B cell (primary cell): ENCODE results near the gene COX5B. TPM values are rescaled to one million over a fixed set of nuclear protein-coding genes. Genes with fewer than 3 reads are reported as not detected.

Experiments used
- ATAC-seq: fragments of 200-7000 bp; cut with Tn5 transposase; one replicate; pipeline ENCODE4 v1.10.0; 2021; ENCODE audit warnings: low read depth, mild to moderate bottlenecking, moderate number of reproducible peaks, moderate library complexity
- CTCF ChIA-PET: fragments of 350-600 bp; sonication (Branson Sonifier 250); formaldehyde crosslinking; loops from one replicate; lab custom pipeline; 2021; ENCODE audit warnings: antibody characterized with exemption, inconsistent platforms; lab: Charles Lee
- POLR2A ChIA-PET: fragments of 350-600 bp; sonication (Branson Sonifier 250); formaldehyde crosslinking; loops from one replicate; lab custom pipeline; 2021; ENCODE audit warnings: antibody characterized with exemption; lab: Charles Lee
- DNase-seq: peaks from one replicate; pipeline ENCODE4 v3.0.0; 2013
- H2AFZ ChIP-seq: 2 replicates; pipeline ENCODE4 v1.6.1; 2012; ENCODE audit warnings: mild to moderate bottlenecking, low read depth, low read length; ENCODE audit not compliant: insufficient read depth, poor library complexity, severe bottlenecking
- H3K27ac ChIP-seq, 2 donors: 1 replicate in 1 of 2; 2 replicates in 1 of 2; pipeline ENCODE4 v1.5.1; 2012 to 2013; ENCODE audit warnings: low read length in 2 of 2, mild to moderate bottlenecking in 2 of 2, moderate library complexity in 1 of 2
- H3K27me3 ChIP-seq, 4 experiments: fragments of 200-600 bp in 1 of 4; sonication (generic) in 1 of 4; replicated peaks in 1 of 4; 1 replicate in 2 of 4; 2 replicates in 2 of 4; pipeline versions ENCODE4 v1.6.1 to v1.7.0; 2013 to 2016; ENCODE audit warnings: low read length in 3 of 4, mild to moderate bottlenecking in 2 of 4, mixed read lengths in 1 of 4, moderate library complexity in 1 of 4; ENCODE audit not compliant: insufficient read depth in 4 of 4, control insufficient read depth in 3 of 4; ENCODE audit errors: control extremely low read depth in 1 of 4
- H3K36me3 ChIP-seq, 2 experiments: replicated peaks in 1 of 2; 1 replicate in 1 of 2; 2 replicates in 1 of 2; pipeline versions ENCODE4 v1.6.1 to v1.7.1; 2013; ENCODE audit warnings: low read length in 1 of 2; ENCODE audit not compliant: insufficient read depth in 2 of 2, control insufficient read depth in 1 of 2; ENCODE audit errors: control extremely low read depth in 1 of 2, extremely low read depth in 1 of 2
- H3K4me1 ChIP-seq, 2 donors: fragments of 200-600 bp in 1 of 2; sonication (generic) in 1 of 2; 1 replicate in 1 of 2; 2 replicates in 1 of 2; pipeline versions ENCODE4 v1.5.1 to v1.6.1; 2013 to 2017; ENCODE audit warnings: low read length in 2 of 2; ENCODE audit not compliant: control insufficient read depth in 2 of 2, insufficient read depth in 2 of 2
- H3K4me2 ChIP-seq: replicated peaks from 2 replicates; pipeline ENCODE3; 2012; ENCODE audit warnings: mild to moderate bottlenecking, low read depth, low read length; ENCODE audit not compliant: poor library complexity, severe bottlenecking
- H3K4me3 ChIP-seq, 5 experiments: fragments of 200-600 bp in 1 of 5; sonication (generic) in 1 of 5; 1 replicate in 3 of 5; 2 replicates in 2 of 5; pipeline versions ENCODE4 v1.5.1 to v1.7.0; 2011 to 2016; ENCODE audit warnings: low read length in 4 of 5, mild to moderate bottlenecking in 4 of 5, low read depth in 2 of 5, control low read depth in 1 of 5, moderate library complexity in 1 of 5; ENCODE audit not compliant: insufficient read depth in 1 of 5; ENCODE audit errors: control extremely low read depth in 1 of 5, extremely low read depth in 1 of 5
- H3K79me2 ChIP-seq: fragments of 200-600 bp; sonication (generic); one replicate; pipeline ENCODE4 v1.6.0; 2016; ENCODE audit warnings: low read length; ENCODE audit not compliant: control insufficient read depth, insufficient read depth
- H3K9ac ChIP-seq: fragments of 200-600 bp; sonication (generic); 2 replicates; pipeline ENCODE4 v1.6.1; 2017; ENCODE audit warnings: mild to moderate bottlenecking, low read length, moderate library complexity
- H3K9me3 ChIP-seq, 3 donors: one replicate each; pipeline versions ENCODE4 v1.6.1 to v1.7.1; 2013; ENCODE audit warnings: low read length in 2 of 3; ENCODE audit not compliant: control insufficient read depth in 2 of 3, insufficient read depth in 1 of 3; ENCODE audit errors: control extremely low read depth in 1 of 3
- H4K20me1 ChIP-seq: 2 replicates; pipeline ENCODE4 v1.6.0; 2012; ENCODE audit warnings: mild to moderate bottlenecking, low read length; ENCODE audit not compliant: insufficient read depth, control insufficient read depth, poor library complexity, severe bottlenecking
- H3K27ac Mint-ChIP-seq: one replicate; pipeline ENCODE4 v1.8.0; 2021; ENCODE audit warnings: mixed read lengths
- H3K27me3 Mint-ChIP-seq: one replicate; pipeline ENCODE4 v1.8.0; 2021; ENCODE audit warnings: mixed read lengths
- H3K4me1 Mint-ChIP-seq: one replicate; pipeline ENCODE4 v1.8.0; 2021; ENCODE audit warnings: mixed read lengths
- H3K4me3 Mint-ChIP-seq: one replicate; pipeline ENCODE4 v1.8.0; 2021; ENCODE audit warnings: mixed read lengths
- H3K9me3 Mint-ChIP-seq: one replicate; pipeline ENCODE4 v1.8.0; 2022; ENCODE audit warnings: mixed read lengths; ENCODE audit not compliant: insufficient read depth
- CTCF ChIP-seq: fragments of 200-600 bp; IDR thresholded peaks from one replicate; pipeline ENCODE4 v1.8.0; 2022; ENCODE audit warnings: antibody characterized with exemption, mild to moderate bottlenecking
- EZH2 ChIP-seq: IDR thresholded peaks from 2 replicates; pipeline ENCODE4 v1.6.1; 2012; ENCODE audit warnings: borderline replicate concordance, low read depth, mild to moderate bottlenecking, moderate library complexity, low read length; ENCODE audit not compliant: insufficient read depth, poor library complexity, severe bottlenecking
- WGBS: methylation state at CpG from one replicate; pipeline ENCODE4 v1.1.5; 2013; ENCODE audit warnings: missing lambda C conversion rate; ENCODE audit not compliant: insufficient coverage; 5-methylcytosine and 5-hydroxymethylcytosine counted together
- intact Hi-C: fragments of 100-400 bp; cut with micrococcal nuclease; formaldehyde crosslinking; loops from one replicate; pipeline ENCODE4 v1.10.0; 2022
- polyA plus RNA-seq: library from polyadenylated mRNA; depleted of rRNA; stranded (reverse); fragments of >200 nt; gene quantifications from 2 replicates; pipeline ENCODE4 v1.2.3, GENCODE V29; 2012
- total RNA-seq, 2 donors: library from RNA; stranded (reverse); fragments of 120-200 nt in 1 of 2; gene quantifications; 1 replicate in 1 of 2; 2 replicates in 1 of 2; pipeline versions ENCODE4 v1.2.3 to v1.2.4, GENCODE V29; 2013 to 2022

COX5B gene
- total and polyA plus RNA-seq, 2 donors (not counting 1 experiment from before 2014, with no cell fraction given) = 111 to 164 TPM

GRCh38 chr2:97644023-97644717 lies 1.7 kb upstream of the COX5B start:
- Mint-ChIP-seq H3K27me3 (peaks cover 6% of the 10 kb centered on the region), H3K27ac (no peak overlapping the region), H3K4me3 (no peak overlapping the region), H3K4me1 (peaks cover 21% of the 10 kb centered on the region), H3K9me3 (no peaks in the 10 kb centered on the region)
- H3K9me3 ChIP-seq = no peaks in the 10 kb centered on the region
- TF ChIP-seq CTCF (no peak), EZH2 (no peak)
- H3K36me3 ChIP-seq = peaks cover 4 to 22% of the 10 kb centered on the region in 2 experiments
- peaks cover 12% of the 10 kb centered on the region for H4K20me1 ChIP-seq
- peaks cover 14 to 15% of the 10 kb centered on the region in 2 donors for H3K4me1 ChIP-seq
- POLR2A ChIA-PET = interaction anchor here (3.6 kb wide), 1 partner anchor 19 kb away, joined by 44 read pairs; the partner anchor contains the start of gene ACTR1B
- no peak overlapping the region for H2AFZ ChIP-seq
- CTCF ChIA-PET = interaction anchor here (1.0 to 2.9 kb wide), 3 partner anchors 20 to 54 kb away, joined by 3 to 34 read pairs (median 4); partner anchors contain the start of gene ACTR1B
- H3K9ac ChIP-seq = no peak overlapping the region
- ATAC-seq = no peak
- DNase-seq = no peak
- intact Hi-C loops = no loop called here
- 90% methylated on average over 2 of the region's 4 CpGs for WGBS
- no peak overlapping the region for H3K4me3 ChIP-seq
- H3K27me3 ChIP-seq = no peaks in the 10 kb centered on the region
- no peak overlapping the region for H3K27ac ChIP-seq
- H3K79me2 ChIP-seq = peaks cover 14% of the 10 kb centered on the region
- H3K4me2 ChIP-seq = no peak overlapping the region
